DMS114 treated with DMSO at 0.1 percent for 48 hours (cell line): ENCODE measurements around the gene SLC35E2B.
"Not testable (repeated sequence)": the region's sequence is repeated elsewhere in the genome, so short reads cannot be mapped to it uniquely, and the experiment has no call there.

Experiments used
- DNase-seq: peaks from one replicate; lab custom pipeline; 2025; ENCODE audit not compliant: unreplicated experiment; lab: John Stamatoyannopoulos, UW

The SLC35E2B gene

DNA sequence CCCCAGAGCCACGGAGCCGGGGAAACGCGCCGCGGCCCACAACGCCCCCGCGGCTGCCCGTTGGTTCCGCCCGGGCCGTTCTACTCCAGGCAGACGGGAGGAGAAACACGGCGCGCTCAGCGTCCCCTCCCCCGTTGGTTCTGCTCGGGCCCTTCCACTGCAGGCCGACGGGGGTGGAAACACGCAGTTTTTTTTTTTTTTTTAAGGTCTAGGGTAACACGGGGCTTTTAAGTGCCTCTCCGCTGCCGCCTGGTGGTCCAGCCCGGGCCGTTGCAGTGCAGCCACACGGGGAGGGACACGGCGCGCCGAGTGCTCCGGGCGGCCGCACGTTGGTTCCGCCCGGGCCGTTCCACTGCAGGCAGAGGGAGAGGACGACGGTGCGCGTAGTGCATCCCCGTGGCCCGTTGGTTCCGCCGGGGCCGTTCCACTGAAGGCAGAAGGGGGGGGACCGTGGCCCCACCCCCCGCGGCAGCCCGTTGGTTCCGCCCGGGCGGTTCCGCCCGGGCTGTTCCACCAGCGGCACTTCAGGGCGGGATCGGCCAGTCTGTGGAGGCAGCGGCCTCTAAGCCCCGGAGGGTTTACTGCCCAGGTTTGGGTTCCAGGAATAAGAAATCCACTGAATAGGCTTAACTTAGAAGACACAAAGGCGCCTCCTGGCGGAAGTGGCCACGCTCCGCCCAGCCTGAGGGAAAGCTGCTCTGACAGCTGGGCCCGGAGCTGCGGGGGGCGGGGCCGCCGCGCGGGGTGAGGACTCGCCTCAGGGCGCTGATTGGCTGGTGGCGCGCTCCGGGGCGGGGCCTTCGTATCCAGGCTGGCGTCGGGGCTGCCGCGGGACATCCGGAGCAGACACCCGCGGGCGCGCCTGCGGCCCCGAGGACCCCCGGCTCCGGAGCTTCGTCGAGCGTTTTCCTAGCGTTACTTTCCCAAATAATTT, at the start of gene SLC35E2B:
Gene SLC35E2B, minus strand, starts transcription at position 82 of the 934 bp plus-strand sequence. CDS start 16,096 bp downstream, outside the sequence.
- DNase-seq: peak; percentile 13

DNA sequence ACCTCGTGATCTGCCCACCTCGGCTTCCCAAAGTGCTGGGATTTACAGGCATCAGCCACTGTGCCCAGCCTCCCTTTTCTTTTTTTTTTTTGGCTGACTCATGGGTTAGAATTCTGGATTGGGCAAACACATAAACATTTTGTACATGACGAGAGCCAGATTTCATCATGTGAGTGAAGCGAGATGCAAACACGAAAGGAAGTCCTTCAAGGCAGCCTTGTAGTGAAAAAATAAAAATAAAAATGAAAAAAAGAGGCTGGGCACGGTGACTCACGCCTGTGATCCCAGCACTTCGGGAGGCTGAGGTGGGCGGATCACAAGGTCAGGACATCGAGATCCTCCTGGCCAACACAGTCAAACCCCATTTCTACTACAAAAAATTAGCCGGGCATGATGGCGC, 48.4 kb upstream of the SLC35E2B start:
- DNase-seq: not testable (repeated sequence)

DNA sequence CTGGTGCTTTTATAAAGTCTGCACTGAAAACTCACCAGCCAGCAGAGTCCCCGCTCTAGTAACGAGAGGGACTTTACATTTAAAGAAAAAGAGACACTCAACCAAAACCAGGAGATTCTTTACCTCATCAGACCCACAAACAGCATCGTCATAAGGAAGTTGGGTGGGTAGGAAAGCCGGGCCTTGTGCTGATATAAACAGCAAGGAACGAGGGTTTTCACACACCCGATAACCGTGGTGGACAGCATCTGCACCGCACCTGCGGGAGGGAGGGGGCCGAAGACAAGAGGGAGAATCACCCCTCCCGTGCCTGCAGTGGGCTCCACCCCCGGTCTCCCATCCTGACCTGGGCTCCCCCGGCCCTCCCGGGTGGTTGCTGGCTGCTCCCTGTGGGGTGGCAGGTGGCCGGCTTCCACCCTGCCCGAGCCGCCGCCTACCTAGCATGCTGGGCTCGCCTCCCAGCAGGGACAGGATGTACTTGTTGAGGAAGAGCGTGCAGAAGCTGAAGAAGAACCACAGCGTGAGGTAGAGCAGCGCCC, 46.3 kb upstream of the SLC35E2B start:
- DNase-seq: not testable (repeated sequence)

DNA sequence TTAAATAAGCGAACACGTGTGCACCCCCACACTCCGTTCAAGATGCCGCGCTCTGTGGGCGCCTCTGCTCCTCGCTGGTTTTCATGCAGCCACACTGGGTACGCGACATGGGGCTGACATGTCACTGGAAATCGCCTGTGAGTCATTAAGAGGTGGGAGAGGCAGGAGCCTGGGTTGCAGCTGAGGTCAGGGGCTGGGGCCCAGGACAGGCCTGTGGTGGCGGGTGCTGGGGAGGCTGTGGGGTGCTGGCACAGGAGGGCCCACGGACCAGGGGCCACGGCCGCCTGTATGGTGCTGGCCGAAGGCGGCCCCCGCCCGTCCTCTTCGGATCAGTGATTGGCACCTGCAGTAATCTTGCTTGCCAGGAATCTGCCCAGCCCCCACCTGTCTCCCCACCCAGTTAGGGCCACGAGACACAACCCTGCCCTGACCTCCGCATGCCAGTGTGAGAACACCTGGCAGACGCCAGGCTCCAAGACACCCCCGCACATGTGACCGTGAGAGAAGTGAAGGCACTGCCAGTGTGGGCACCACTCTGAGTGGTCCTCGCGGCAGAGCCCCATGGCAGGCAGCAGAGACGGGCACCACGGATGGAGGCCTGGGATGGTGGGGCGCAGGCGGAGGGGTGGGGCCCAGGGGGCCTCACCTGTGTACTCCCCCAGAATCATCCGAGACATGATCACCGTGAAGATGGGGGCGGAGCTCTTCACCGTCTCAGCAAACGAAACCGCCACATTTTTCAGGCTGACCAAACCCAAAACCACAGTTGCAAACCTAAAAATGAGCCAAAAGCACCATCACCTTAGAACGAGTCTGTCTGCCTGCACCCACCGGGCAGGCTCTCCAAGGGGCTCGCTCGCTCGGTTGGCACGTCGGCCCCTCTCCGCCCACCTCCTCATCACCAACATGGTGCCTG, 45.3 kb upstream of the SLC35E2B start:
- DNase-seq: not testable (repeated sequence)

DNA sequence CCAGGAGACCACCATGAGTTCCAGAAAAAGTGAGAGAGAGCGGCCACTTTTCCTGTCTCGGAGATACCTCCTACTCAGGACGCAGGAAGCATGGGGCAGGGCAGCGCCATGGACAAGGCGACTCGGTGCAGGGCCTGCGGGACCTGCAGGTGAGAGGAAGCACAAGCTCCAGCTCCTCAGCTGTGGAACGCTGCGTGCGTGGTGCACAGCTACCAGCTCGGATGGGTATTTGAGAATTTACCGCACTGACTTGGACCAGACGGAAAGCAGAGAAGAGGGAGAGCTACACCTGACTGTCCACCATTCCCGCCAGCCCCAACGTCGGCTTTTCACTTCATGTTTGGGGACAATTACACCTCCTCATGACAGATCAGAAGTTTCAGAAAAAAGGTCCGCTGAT, 39.8 kb upstream of the SLC35E2B start:
- no peak for DNase-seq

DNA sequence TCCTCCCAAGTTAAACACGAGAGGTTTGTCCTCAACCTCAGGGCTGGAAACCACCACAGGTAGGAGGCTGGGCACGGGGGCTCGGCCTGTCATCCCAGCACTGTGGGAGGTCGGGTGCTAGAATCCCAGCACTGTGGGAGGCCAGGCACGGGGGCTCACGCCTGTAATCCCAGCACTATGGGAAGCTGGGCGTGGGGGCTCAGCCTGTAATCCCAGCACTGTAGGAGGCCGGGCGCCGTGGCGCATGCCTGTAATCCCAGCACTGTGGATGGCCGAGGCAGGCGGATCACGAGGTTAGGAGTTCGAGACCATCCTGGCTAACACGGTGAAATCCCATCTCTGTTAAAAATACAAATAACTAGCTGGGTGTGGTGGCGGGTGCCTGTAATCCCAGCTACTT, 38.3 kb upstream of the SLC35E2B start:
- DNase-seq: no peak

DNA sequence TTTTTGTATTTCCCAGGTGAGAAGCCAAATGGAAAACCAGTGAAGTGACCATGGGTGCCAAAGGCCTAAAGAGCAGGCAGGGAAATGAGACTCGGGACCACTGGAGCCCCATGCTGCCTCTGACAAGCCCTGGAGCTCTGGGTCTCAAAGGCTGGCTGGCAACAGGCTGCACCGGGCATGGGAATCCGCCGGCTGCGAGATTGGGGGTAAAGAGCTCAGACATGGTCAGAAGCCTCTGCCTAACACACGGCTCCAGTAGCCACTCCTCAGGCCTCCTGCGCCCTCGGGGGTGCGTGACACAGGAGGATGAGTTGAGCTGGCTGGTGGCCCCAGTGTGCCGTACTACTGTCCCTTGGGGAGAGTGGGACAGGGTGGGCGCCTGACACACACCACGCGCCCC, 37.6 kb upstream of the SLC35E2B start:
- not testable (repeated sequence) for DNase-seq

DNA sequence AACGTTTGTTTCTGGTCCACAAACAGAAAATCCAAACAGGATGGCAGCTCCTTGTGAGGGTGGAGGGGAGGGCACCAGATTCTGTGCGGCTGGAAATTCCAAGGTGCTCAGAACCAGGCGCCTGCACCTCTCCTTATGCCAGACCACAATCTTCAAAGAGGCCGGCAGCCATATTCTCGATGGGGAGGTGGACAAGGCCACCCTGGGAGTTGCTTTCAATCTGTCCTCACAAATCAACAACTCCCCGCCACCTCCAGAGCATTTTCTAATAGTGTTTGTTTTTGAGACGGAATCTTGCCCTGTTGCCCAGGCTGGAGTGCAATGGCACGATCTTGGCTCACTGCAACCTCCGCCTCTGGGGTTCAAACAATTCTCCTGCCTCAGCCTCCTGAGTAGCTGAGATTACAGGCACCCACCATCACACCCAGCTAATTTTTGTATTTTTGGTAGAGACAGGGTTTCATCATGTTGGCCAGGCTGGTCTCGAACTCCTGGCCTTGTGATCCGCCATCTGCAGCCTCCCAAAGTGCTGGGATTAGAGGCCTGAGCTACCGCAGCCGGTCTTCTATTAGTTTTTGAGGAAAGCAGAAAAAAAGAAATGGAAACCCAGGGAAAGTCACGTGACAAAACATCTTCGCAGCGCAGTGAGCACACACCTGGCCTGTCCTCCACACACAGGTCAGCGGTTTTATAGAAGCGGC, 36.7 kb upstream of the SLC35E2B start:
- not testable (repeated sequence) for DNase-seq

DNA sequence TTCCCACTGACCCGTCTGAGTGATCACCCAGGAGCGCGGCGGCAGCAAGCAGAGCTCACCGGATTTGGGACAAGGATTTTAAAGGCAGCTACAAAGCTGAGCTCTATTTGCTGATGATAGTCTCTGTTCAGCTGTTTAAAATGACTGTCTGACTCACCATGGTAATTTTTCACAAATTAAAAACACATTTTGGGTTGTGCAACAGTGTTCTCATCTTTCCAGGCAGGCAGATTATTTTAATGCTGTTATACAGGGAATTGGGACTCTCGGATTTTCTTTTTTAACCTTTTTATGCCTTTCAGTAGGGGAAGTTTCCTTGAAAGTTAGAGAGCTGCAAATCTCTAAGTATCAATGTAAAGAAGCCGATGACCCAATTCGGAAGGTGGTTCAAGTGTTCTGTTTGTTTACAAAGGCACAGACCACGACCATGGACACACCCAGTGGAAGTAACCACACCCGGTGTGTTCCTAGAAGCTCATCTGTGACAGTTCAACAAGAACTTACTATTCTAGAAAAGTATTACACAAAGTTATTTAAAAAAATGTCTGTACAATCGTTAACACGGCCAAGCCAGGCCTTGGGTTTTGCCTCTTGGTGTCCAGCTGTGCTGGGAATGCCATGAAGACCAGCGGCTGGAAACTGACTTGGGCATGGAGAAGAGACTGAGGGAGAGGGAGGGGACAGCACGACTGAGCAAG, 35.9 kb upstream of the SLC35E2B start:
- not testable (repeated sequence) for DNase-seq

DNA sequence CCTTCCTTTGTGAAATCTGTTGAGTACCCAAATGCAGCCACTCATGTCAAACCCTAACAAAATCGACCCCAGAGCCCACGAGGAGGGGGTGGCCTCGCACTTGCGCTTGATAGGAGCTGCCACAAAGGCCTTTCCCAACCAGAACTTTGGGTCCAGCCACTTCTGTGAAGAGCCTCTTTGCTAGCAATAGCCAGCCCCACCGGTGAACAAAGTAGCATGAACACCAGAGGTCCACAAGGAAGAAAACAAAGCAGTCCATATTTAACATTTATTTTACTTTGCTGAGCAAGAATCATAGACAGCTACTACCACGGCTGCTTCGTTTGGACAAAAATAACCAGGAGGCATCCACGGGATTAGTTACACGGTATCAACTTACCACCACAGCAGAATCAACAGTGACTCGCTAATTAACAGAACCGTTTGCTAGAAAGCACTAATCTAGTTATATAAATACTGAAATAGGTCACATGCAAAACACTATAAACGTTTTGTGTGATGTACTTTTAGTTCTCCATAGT, 34.6 kb upstream of the SLC35E2B start:
- not testable (repeated sequence) for DNase-seq

DNA sequence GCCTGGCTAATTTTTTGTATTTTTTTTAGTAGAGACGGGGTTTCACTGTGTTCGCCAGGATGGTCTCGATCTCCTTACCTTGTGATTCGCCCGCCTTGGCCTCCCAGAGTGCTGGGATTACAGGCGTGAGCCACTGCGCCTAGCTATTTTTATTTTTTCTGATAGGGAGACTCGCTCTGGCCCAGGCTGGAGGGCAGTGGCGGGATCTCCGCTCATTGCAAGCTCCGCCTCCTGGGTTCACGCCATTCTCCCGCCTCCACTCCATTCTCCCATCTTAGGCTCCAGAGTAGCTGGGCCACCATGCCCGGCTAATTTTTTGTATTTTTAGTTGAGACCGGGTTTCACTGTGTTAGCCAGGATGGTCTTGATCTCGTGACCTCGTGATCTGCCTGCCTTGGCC, 33.5 kb upstream of the SLC35E2B start:
- not testable (repeated sequence) for DNase-seq

DNA sequence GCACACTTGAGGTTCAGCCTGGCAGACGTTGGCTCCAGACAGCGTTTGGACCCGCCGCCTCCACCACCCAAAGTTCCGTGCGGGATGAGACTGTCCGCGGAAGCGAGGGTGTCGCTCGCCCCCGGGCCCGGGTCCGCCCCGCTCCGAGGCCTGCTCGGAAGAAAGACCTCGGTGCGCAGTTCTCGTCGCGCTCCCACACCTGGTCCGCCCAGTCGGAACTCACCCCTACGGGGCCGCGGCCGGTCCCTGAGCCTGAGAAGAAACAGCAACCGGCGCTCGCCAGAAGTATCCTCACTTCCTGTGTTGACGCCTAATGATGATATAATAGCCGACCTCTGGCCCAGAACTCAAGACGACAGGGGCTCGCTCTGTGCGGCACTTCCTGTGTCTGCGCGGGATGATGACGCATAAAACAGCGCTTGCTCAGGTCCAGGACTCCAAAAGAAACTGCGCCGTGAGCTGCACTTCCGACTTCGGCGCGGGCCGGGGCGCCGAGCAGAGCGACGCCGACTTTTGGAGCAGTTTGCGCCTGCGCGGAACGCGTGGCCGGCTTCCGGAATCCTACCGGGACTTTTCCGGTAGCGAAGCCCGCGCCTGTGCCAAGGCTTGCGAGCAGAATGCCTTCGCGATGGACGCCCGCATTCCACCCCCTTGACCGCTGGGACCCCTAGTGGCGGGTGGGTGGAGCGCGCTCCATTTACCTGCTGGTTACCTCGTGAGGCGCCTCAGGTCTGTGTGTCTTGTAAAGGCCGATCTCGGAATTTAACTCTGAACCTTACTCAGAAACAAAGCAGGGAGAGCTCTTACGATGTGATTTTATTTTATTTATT, 31.7 kb upstream of the SLC35E2B start, which contains the start of gene CDK11A:
Gene CDK11A, minus strand, starts transcription at position 323 of the 830 bp plus-strand sequence. CDS start 1,539 bp downstream, outside the sequence.
- DNase-seq: peak; percentile 93

DNA sequence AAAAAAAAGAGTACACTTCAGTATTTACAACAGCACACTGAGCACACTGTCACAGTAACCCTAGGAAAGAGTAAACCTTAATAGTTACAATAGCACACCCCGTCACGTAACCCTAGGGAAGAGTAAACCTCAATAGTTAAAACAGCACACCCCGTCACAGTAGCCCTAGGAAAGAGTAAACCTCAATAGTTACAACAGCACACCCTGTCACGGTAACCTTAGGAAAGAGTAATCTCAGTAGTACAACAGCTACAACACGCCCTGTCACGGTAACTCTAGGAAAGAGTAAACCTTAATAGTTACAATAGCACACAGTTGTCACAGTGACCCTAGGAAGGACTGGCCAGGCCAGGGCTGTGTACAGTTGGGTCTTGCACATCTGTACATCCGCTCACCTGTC, 28.6 kb upstream of the SLC35E2B start:
- no peak for DNase-seq

DNA sequence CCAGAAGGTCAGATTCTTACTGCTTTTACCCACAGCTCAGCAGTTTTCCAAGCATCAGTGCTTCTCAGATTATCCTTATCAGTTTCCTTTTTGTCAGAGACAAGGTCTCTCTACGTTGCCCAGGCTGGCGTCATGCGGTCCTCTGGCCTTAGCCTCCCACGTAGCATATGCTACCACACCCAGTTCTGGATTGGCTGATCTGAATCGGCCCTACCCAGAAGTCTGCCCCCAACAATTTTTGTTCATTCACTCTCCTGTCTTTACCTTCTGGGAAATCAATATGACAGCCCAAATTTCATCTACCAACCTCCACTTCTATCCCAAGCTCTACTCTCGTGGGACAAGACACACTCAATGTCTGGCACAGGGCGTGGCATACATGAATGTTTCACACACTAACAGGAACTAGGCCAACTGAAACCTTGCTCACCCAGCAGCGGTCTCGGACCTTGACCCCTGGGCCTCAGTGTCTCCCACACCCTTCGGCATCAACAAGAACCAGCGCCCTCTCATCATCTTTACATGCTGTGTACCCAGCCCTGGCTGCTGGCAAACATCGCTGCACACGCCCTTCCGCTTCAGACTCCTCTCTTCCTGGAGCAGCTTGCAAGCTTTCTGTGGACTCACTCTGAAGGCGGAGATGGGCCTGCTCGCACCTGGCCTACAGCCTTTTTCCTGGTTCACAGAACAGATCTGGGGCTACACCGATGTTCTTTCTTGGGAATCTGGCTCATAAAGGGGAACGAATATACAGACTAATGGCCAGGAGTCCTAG, 22.7 kb upstream of the SLC35E2B start:
- not testable (repeated sequence) for DNase-seq

DNA sequence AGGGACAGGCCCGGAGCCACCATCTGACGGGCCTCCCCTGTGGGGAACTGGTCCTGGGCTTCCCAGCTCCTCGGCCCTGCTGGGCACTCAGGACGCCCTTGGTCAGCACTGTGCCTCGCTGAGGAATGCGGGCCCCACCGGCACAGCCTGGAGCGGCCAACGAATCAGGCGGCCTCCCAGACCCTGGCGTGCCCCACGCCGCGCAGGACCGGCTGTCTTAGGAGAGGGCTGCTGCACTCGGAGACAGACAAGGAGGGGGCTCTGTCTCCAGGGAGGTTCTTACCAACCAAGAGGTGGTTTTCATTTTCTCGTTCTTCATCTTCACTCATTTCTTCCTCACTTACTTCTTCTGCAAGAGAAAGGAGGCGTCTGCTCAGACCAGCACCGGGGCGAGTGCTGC, 15.3 kb upstream of the SLC35E2B start:
- not testable (repeated sequence) for DNase-seq

DNA sequence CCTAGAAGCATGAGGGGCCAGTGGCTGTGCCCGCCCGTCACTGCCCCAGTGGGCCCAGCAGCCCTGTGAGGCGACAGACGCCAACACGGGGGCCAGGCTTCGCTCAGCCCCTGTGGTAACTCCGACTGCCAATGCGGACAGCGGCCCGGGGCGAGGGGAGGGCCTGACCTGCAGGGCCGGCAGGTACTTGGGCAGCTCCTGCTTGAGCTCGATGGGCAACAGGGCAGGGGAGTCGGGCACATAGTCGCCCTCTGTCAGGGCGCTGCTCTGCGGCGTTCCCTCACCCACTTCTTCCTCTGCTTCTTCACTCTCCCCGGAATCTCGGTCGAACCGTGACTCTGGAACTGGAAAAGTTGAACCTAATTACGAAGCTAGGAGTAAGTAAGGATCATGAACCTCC, 14.6 kb upstream of the SLC35E2B start:
- not testable (repeated sequence) for DNase-seq

DNA sequence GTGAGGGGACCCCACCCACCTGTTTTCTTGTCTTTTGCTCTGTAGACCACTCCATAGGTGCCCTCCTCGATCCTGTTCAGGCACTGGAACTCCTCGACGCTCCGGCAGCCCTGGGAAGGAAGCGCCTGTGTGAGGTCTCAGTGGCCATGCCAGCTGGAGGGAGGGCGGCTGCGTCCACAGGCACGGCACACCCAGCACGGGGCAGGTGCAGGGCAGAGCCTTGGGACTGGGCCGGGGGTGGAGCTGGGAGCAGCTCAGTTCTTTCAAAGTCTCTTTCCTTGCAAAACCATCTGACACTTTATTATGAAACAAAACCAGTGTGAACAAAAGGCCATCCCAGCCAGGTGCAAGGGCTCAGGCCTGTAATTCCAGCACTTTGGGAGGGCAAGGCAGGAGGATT, 13.0 kb upstream of the SLC35E2B start:
- DNase-seq: not testable (repeated sequence)
